GM18505 (cell line): ENCODE data around the gene USP17L30.
"Not testable (repeated sequence)": the region's sequence is repeated elsewhere in the genome, so short reads cannot be mapped to it uniquely, and the experiment has no call there.

ENCODE experiments used
- ATAC-seq: cut with Tn5 transposase; IDR thresholded peaks from one replicate; pipeline ENCODE4 v1.9.1; 2021; ENCODE audit not compliant: unreplicated experiment
- POLR2A ChIP-seq: IDR thresholded peaks from 4 replicates; pipeline ENCODE4 v1.6.1; 2011; ENCODE audit warnings: borderline replicate concordance; ENCODE audit not compliant: insufficient read depth, insufficient read length; ENCODE audit errors: extremely low read depth

The USP17L30 gene

GRCh38 chr4:9362829-9363228 lies at the start of gene USP17L30:
USP17L30 (plus strand) TSS chr4:9363129; CDS start chr4:9363129, 0 bp downstream.
- not testable (repeated sequence) for ATAC-seq

- not testable (repeated sequence) for ATAC-seq
Observed at GRCh38 chr4:9324191-9324590, 38.7 kb upstream of the USP17L30 start.

- ATAC-seq, result not testable (repeated sequence)
Observed at GRCh38 chr4:9324865-9325264, 38.1 kb upstream of the USP17L30 start, which contains the start of gene USP17L24. USP17L24 (plus strand) TSS chr4:9325165; CDS start chr4:9325165, 0 bp downstream.

GRCh38 chr4:9329611-9330010 lies 33.3 kb upstream of the USP17L30 start, which contains the start of gene USP17L25:
USP17L25 (plus strand) TSS chr4:9329911; CDS start chr4:9329911, 0 bp downstream.
- ATAC-seq, result not testable (repeated sequence)

- ATAC-seq, result not testable (repeated sequence)
Observed at GRCh38 chr4:9334358-9334757, 28.6 kb upstream of the USP17L30 start, which contains the start of gene USP17L26. USP17L26 (plus strand) TSS chr4:9334658; CDS start chr4:9334658, 0 bp downstream.

- ATAC-seq, result not testable (repeated sequence)
Observed at GRCh38 chr4:9339103-9339502, 23.8 kb upstream of the USP17L30 start, which contains the start of gene USP17L5. USP17L5 (plus strand) TSS chr4:9339403; CDS start chr4:9339403, 0 bp downstream.

- ATAC-seq, result not testable (repeated sequence)
Observed at GRCh38 chr4:9343848-9344247, 19.1 kb upstream of the USP17L30 start, which contains the start of gene USP17L27. USP17L27 (plus strand) TSS chr4:9344148; CDS start chr4:9344148, 0 bp downstream.

GRCh38 chr4:9348593-9348992 lies 14.3 kb upstream of the USP17L30 start, which contains the start of gene USP17L28:
USP17L28 (plus strand) TSS chr4:9348893; CDS start chr4:9348893, 0 bp downstream.
- ATAC-seq, result not testable (repeated sequence)

- not testable (repeated sequence) for ATAC-seq
Observed at GRCh38 chr4:9350866-9351265, 12.1 kb upstream of the USP17L30 start.

- not testable (repeated sequence) for ATAC-seq
Observed at GRCh38 chr4:9353338-9353737, 9.6 kb upstream of the USP17L30 start, which contains the start of gene USP17L29. USP17L29 (plus strand) TSS chr4:9353638; CDS start chr4:9353638, 0 bp downstream.

- ATAC-seq, result not testable (repeated sequence)
Observed at GRCh38 chr4:9379881-9380280, 17.0 kb downstream of the USP17L30 start.

- not testable (repeated sequence) for ATAC-seq
Observed at GRCh38 chr4:9381012-9381534, 18.1 kb downstream of the USP17L30 start.

GRCh38 chr4:9384126-9384525 lies 21.2 kb downstream of the USP17L30 start:
- no peak for TF ChIP-seq POLR2A
- ATAC-seq, result no peak

GRCh38 chr4:9389001-9389400 lies 26.1 kb downstream of the USP17L30 start:
- not testable (repeated sequence) for ATAC-seq

GRCh38 chr4:9405774-9406173 lies 42.8 kb downstream of the USP17L30 start:
- not testable (repeated sequence) for ATAC-seq

- ATAC-seq, result not testable (repeated sequence)
Observed at GRCh38 chr4:9406491-9406890, 43.6 kb downstream of the USP17L30 start.
